Mucosa of descending colon (tissue), 3 donors: Measurements from ENCODE around the gene CAMKMT. TPM values are rescaled to one million over a fixed set of nuclear protein-coding genes. Genes with fewer than 3 reads are reported as not detected.

ENCODE experiments used
- ATAC-seq: fragments of 200-7000 bp; cut with Tn5 transposase; one replicate; pipeline ENCODE4 v1.9.1; 2020; ENCODE audit warnings: mild to moderate bottlenecking, moderate library complexity
- DNase-seq, 3 donors: peaks; one replicate each; pipeline ENCODE4 v3.0.0-alpha.2; 2020
- H3K36me3 ChIP-seq: fragments of 200-600 bp; one replicate; pipeline ENCODE4 v1.8.0; 2021; ENCODE audit warnings: low read depth, mild to moderate bottlenecking
- H3K4me1 ChIP-seq: fragments of 200-600 bp; one replicate; pipeline ENCODE4 v1.8.0; 2021; ENCODE audit warnings: low read depth, mild to moderate bottlenecking
- H3K4me3 ChIP-seq: fragments of 200-600 bp; one replicate; pipeline ENCODE4 v1.8.0; 2021; ENCODE audit warnings: mild to moderate bottlenecking
- H3K9me3 ChIP-seq: fragments of 200-600 bp; one replicate; pipeline ENCODE4 v1.8.0; 2021; ENCODE audit warnings: mild to moderate bottlenecking
- CTCF ChIP-seq: fragments of 200-600 bp; IDR thresholded peaks from one replicate; pipeline ENCODE4 v1.8.0; 2022; ENCODE audit warnings: antibody characterized with exemption, mild to moderate bottlenecking
- intact Hi-C, 2 donors: fragments of 100-400 bp; cut with DNase I in 1 of 2; cut with micrococcal nuclease in 1 of 2; formaldehyde crosslinking; loops; one replicate each; pipeline versions ENCODE4 v1.11.0 to v1.11.1; 2022; cut with DNase I, micrococcal nuclease
- total RNA-seq, 3 donors: library from RNA; stranded (reverse); fragmentation: NEBNext Ultra II Directional in 2 of 3; extraction: Animal tissue kit (Norgen Biotek cat#: 25700) in 2 of 3; gene quantifications; one replicate each; pipeline versions ENCODE4 v1.2.1 to v1.2.4, GENCODE V29; 2021 to 2023
- donor health status: DM: no; HTN: no; CAD: no; lungs with moderate emphysema.
- donor health status: DM: no; HTN: no; CAD: no.
- donor health status: DM: no; HTN: yes; CAD: no.

CAMKMT gene
- total RNA-seq, 3 donors from 2014 or later = 13.2 to 16.0 (median 14.1) TPM

DNA sequence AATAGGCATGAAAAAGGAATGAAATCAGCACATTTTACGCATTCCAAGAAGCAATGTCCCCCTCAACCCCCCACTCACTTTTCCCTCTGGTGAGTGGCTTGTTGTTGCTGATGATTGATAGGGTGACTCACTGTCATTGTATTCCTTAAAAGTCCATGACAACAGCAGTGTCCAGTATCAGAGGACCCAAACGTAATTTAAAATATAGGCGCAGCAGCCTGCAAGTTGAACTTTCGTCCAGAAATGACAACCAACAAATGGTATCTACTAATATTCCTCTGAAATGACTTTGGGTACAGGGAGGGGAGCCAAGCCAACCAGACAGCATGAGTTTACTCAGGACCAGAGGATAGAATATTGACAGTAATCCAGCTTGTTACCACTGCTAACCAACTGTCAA, 396.8 kb downstream of the CAMKMT start:
- no peak for ATAC-seq
- no peak overlapping the region for H3K4me3 ChIP-seq
- TF ChIP-seq CTCF = no peak
- H3K4me1 ChIP-seq = no peaks in the 10 kb centered on the region
- no peaks in the 10 kb centered on the region for H3K9me3 ChIP-seq
- no peak for DNase-seq
- H3K36me3 ChIP-seq = no peaks in the 10 kb centered on the region
- intact Hi-C loops = no loop called here

- Histone ChIP-seq H3K9me3 (no peaks in the 10 kb centered on the region), H3K4me3 (no peak overlapping the region), H3K36me3 (no peaks in the 10 kb centered on the region), H3K4me1 (no peaks in the 10 kb centered on the region)
- DNase-seq = no peak
- TF ChIP-seq CTCF = no peak
- intact Hi-C loops = no loop called here
- ATAC-seq = no peak
These were observed 398.1 kb downstream of the CAMKMT start for GRCh38 chr2:44759823-44760222.

DNA sequence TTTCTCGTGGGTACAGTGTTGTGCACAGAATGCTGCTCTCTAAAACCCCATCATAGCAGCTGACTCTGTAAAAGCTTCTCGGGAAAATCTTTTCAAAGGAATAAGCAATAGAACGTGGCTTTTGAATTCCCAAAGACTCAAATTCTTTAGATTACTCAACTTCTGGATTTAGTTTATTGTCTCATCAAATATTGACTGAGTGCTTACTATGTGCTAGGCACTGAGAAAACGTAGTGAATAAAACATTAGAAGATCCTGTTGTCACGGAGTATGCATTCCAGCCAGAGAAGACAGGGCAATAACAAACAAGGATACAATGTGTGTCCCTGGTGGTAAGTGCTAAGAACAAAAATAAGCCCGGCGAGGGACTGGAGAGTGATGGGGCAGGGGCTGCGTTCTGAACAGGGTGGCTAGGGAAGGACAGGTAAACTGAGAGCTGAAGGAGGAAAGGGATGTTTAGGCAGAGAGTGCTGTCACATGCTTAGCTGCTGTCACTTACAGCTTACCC, 401.6 kb downstream of the CAMKMT start:
- Histone ChIP-seq H3K4me1 (no peaks in the 10 kb centered on the region), H3K4me3 (no peak overlapping the region), H3K9me3 (no peaks in the 10 kb centered on the region), H3K36me3 (no peaks in the 10 kb centered on the region)
- DNase-seq (no peak), ATAC-seq (no peak)
- intact Hi-C loops = no loop called here
- no peak for TF ChIP-seq CTCF

- no peak for ATAC-seq
- Histone ChIP-seq H3K36me3 (no peaks in the 10 kb centered on the region), H3K9me3 (no peaks in the 10 kb centered on the region), H3K4me3 (no peak overlapping the region), H3K4me1 (no peaks in the 10 kb centered on the region)
- no peak for DNase-seq
- TF ChIP-seq CTCF = no peak
- intact Hi-C loops = no loop called here
These were observed 404.5 kb downstream of the CAMKMT start for GRCh38 chr2:44766220-44766619.

GRCh38 chr2:44766777-44767176, 405.0 kb downstream of the CAMKMT start:
- H3K4me1 ChIP-seq = no peaks in the 10 kb centered on the region
- intact Hi-C loops = no loop called here
- H3K9me3 ChIP-seq = no peaks in the 10 kb centered on the region
- TF ChIP-seq CTCF = no peak
- no peaks in the 10 kb centered on the region for H3K36me3 ChIP-seq
- ATAC-seq = no peak
- no peak overlapping the region for H3K4me3 ChIP-seq
- DNase-seq = no peak

DNA sequence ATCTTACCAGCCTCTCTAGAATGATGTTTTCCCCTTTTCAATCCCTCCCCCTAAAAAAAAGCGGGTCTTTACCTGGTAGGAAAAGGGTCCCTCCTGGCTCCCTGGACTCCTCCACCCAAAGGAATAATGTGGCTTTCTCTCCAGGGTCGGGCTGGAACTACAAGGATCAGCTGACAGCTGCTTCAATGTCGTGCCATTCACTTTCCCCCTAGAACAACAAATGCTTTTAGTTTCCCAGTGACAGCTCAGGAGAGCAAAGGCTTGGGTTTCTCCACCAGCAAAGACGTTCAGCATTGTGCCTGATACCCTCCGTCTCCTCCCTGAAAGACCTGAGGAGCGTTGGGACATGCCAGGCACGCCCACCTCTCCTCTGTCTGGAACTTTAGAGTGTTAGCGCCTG, 405.9 kb downstream of the CAMKMT start:
- no peaks in the 10 kb centered on the region for H3K36me3 ChIP-seq
- intact Hi-C loops = no loop called here
- no peaks in the 10 kb centered on the region for H3K9me3 ChIP-seq
- no peaks in the 10 kb centered on the region for H3K4me1 ChIP-seq
- no peak for TF ChIP-seq CTCF
- H3K4me3 ChIP-seq = no peak overlapping the region
- DNase-seq (no peak), ATAC-seq (no peak)
